Loucy (cell line): ENCODE results near the gene TNRC6C.

ENCODE experiments used
- H2AFZ ChIP-seq: fragments of 200-600 bp; sonication (generic); 2 replicates; pipeline ENCODE4 v1.6.0; 2016; ENCODE audit warnings: antibody characterized with exemption, mild to moderate bottlenecking, low read length, moderate library complexity
- H3F3A ChIP-seq: fragments of 200-600 bp; 2 replicates; pipeline ENCODE4 v1.6.0; 2016; ENCODE audit warnings: antibody characterized with exemption, low read depth, mild to moderate bottlenecking
- H3K27me3 ChIP-seq: fragments of 200-600 bp; sonication (generic); 2 replicates; pipeline ENCODE4 v1.6.1; 2014; ENCODE audit warnings: low read length, mild to moderate bottlenecking; ENCODE audit not compliant: insufficient read depth, poor library complexity, severe bottlenecking
- H3K36me3 ChIP-seq: fragments of 200-600 bp; sonication (generic); 2 replicates; pipeline ENCODE4 v1.6.1; 2016; ENCODE audit warnings: low read length; ENCODE audit not compliant: insufficient read depth
- H3K4me1 ChIP-seq: fragments of 200-600 bp; sonication (generic); 2 replicates; pipeline ENCODE4 v1.5.1; 2014; ENCODE audit warnings: low read length, mild to moderate bottlenecking; ENCODE audit not compliant: insufficient read depth, poor library complexity, severe bottlenecking
- H3K4me2 ChIP-seq: fragments of 200-600 bp; sonication (generic); 2 replicates; pipeline ENCODE4 v1.6.0; 2014; ENCODE audit warnings: antibody characterized with exemption, low read length, low read depth, mild to moderate bottlenecking; ENCODE audit not compliant: poor library complexity, severe bottlenecking
- H3K4me3 ChIP-seq: fragments of 200-600 bp; sonication (generic); 2 replicates; pipeline ENCODE4 v1.5.1; 2014; ENCODE audit warnings: low read length, mild to moderate bottlenecking, mixed read lengths; ENCODE audit not compliant: poor library complexity, severe bottlenecking
- H3K79me2 ChIP-seq: fragments of 200-600 bp; sonication (generic); 2 replicates; pipeline ENCODE4 v1.6.1; 2014; ENCODE audit warnings: low read length; ENCODE audit not compliant: insufficient read depth
- H3K9ac ChIP-seq: fragments of 200-600 bp; sonication (generic); 2 replicates; pipeline ENCODE4 v1.6.0; 2014; ENCODE audit warnings: mild to moderate bottlenecking, low read depth, low read length, moderate library complexity; ENCODE audit not compliant: poor library complexity, severe bottlenecking
- H3K9me2 ChIP-seq: fragments of 200-600 bp; sonication (generic); replicated peaks from 2 replicates; pipeline ENCODE4 v1.6.1; 2016; ENCODE audit warnings: low read depth, low read length, mixed read lengths
- H3K9me3 ChIP-seq: fragments of 200-600 bp; sonication (generic); 2 replicates; pipeline ENCODE4 v1.6.1; 2014; ENCODE audit warnings: mild to moderate bottlenecking, antibody characterized with exemption, low read length, low read depth; ENCODE audit not compliant: insufficient read depth
- H4K20me1 ChIP-seq: fragments of 200-600 bp; sonication (generic); 2 replicates; pipeline ENCODE4 v1.6.0; 2014; ENCODE audit warnings: antibody characterized with exemption, low read length, mild to moderate bottlenecking; ENCODE audit not compliant: insufficient read depth, poor library complexity, severe bottlenecking
- EZH2phosphoT487 ChIP-seq: fragments of 200-600 bp; IDR thresholded peaks from 2 replicates; pipeline ENCODE4 v1.6.1; 2018; ENCODE audit warnings: antibody characterized with exemption, mild to moderate bottlenecking, moderate library complexity, borderline replicate concordance
- TF ChIP-seq, protein P1 (sequence below): fragments of 200-600 bp; sonication (generic); conservative IDR thresholded peaks from 2 replicates; pipeline ENCODE4 v1.5.1; 2014; ENCODE audit warnings: mild to moderate bottlenecking, antibody characterized with exemption, low read length

TNRC6C gene

DNA sequence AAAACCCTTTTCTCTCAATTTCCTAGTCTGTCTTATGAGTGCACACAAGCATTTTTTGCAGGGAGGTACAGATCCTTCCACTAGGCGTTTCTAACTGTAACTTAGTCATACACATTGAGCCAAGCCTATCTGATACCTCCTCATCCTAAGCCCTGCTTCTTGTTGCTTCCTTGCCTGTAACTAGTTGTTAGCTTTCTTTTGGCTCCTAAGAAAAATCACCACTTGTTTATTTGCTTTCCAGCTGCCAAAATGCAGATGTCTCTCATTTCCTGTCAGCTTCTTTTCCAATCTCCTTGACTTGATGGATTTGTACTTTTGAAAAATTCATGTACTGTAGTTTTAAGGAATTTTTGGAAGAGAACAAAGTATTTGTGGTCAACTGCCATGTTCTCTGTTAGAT, 73.7 kb downstream of the TNRC6C start:
- Histone ChIP-seq H3K9me2 (no peaks in the 10 kb centered on the region), H3K9ac (no peak overlapping the region), H4K20me1 (no peaks in the 10 kb centered on the region), H3K36me3 (peaks cover 59% of the 10 kb centered on the region), H3K79me2 (no peaks in the 10 kb centered on the region), H3K4me3 (no peak overlapping the region), H3K9me3 (no peaks in the 10 kb centered on the region), H3K4me1 (peaks cover 5% of the 10 kb centered on the region), H3F3A (no peaks in the 10 kb centered on the region), H3K4me2 (no peak overlapping the region), H2AFZ (no peak overlapping the region), H3K27me3 (no peaks in the 10 kb centered on the region)
- no peak for TF ChIP-seq EZH2phosphoT487
- TF ChIP-seq, protein P1, sequence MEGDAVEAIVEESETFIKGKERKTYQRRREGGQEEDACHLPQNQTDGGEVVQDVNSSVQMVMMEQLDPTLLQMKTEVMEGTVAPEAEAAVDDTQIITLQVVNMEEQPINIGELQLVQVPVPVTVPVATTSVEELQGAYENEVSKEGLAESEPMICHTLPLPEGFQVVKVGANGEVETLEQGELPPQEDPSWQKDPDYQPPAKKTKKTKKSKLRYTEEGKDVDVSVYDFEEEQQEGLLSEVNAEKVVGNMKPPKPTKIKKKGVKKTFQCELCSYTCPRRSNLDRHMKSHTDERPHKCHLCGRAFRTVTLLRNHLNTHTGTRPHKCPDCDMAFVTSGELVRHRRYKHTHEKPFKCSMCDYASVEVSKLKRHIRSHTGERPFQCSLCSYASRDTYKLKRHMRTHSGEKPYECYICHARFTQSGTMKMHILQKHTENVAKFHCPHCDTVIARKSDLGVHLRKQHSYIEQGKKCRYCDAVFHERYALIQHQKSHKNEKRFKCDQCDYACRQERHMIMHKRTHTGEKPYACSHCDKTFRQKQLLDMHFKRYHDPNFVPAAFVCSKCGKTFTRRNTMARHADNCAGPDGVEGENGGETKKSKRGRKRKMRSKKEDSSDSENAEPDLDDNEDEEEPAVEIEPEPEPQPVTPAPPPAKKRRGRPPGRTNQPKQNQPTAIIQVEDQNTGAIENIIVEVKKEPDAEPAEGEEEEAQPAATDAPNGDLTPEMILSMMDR, result no peak

DNA sequence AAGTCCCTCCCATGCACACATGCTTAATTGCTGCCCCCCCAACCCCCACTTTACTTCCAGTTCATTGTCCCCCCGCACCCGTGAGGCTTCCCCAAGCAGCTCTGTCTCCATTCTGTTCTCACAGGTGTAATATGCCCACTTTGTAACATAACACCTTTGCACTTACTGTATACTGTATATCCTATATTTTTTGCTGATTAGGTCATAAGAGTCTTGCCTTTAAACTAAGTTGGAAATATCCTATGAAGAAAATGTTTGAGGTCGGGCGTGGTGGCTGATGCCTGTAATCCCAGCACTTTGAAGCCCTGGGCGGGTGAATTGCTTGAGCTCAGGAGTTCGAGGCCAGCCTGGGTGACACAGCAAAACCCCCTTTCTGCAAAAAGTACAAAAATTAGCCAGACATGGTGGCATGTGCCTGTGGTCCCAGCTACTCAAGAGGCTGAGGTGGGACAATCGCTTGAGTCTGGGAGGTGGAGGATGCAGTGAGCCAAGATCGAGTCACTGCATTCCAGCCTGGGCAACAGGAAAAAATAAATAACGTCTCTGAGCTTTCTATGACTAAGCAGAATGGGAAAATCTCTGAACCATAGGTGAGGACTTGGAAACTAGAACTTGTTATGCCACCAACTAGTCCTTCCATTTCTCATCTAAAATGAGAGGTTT, 76.1 kb downstream of the TNRC6C start:
- Histone ChIP-seq H3K4me2 (no peak overlapping the region), H3K9me2 (no peaks in the 10 kb centered on the region), H3K36me3 (peaks cover 76% of the 10 kb centered on the region), H3K27me3 (no peaks in the 10 kb centered on the region), H3K4me3 (no peak overlapping the region), H3K9me3 (no peaks in the 10 kb centered on the region), H3K79me2 (no peaks in the 10 kb centered on the region), H3K9ac (no peak overlapping the region), H4K20me1 (no peaks in the 10 kb centered on the region), H2AFZ (no peak overlapping the region), H3F3A (no peaks in the 10 kb centered on the region), H3K4me1 (no peaks in the 10 kb centered on the region)
- TF ChIP-seq, protein P1, result no peak
- TF ChIP-seq EZH2phosphoT487, result no peak

DNA sequence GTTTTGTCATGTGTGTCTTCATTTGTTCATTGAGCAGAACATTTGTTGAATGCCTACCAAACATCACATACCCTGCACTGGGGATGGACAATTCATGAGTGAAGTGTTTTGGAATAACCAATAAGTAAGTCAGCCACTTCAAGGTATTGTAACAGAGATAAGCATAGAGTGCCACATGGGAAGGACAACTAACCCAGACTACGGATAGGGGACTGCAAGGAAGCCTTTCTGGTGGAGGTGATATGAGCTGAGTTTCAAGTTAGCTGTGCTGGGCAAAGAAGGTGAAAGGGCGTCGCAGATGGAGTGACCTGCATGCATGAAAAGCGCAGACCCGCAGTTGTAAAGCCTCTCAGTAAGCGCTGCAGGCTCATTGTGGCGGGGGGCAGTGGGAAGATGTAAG, 78.8 kb downstream of the TNRC6C start:
- no peaks in the 10 kb centered on the region for H3K9me3 ChIP-seq
- H3K27me3 ChIP-seq, result no peaks in the 10 kb centered on the region
- TF ChIP-seq, protein P1, result no peak
- no peak for TF ChIP-seq EZH2phosphoT487
- H3K36me3 ChIP-seq, result peaks cover 78% of the 10 kb centered on the region
- no peak overlapping the region for H3K9ac ChIP-seq
- no peak overlapping the region for H3K4me2 ChIP-seq
- H3F3A ChIP-seq, result no peaks in the 10 kb centered on the region
- no peak overlapping the region for H3K4me3 ChIP-seq
- H4K20me1 ChIP-seq, result peaks cover 3% of the 10 kb centered on the region
- no peaks in the 10 kb centered on the region for H3K4me1 ChIP-seq
- 0 out of 2 replicates have a peak, but pooled peaks cover 3% of the 10 kb centered on the region for H3K79me2 ChIP-seq
- no peak overlapping the region for H2AFZ ChIP-seq
- H3K9me2 ChIP-seq, result no peaks in the 10 kb centered on the region
